CD4-positive, alpha-beta T cell treated with Interferon alpha-2 for 1 hour (primary cell): ENCODE measurements around the gene LIN28B.
"Not testable (repeated sequence)": the region's sequence is repeated elsewhere in the genome, so short reads cannot be mapped to it uniquely, and the experiment has no call there.

Experiments used
- DNase-seq, 2 donors: peaks; one replicate each; pipeline ENCODE4 v3.0.0-alpha.2; 2020 to 2022

The LIN28B gene

GRCh38 chr6:104957301-104958177 is 632 bp downstream of the LIN28B start:
- no peak for DNase-seq

- DNase-seq, result no peak
These were observed 1.5 kb downstream of the LIN28B start for GRCh38 chr6:104958178-104959025.

GRCh38 chr6:104959026-104959858 is 2.3 kb downstream of the LIN28B start:
- no peak for DNase-seq

GRCh38 chr6:104969108-104969507 is 12.2 kb downstream of the LIN28B start:
- DNase-seq, result no peak

GRCh38 chr6:104969785-104970581 is 13.1 kb downstream of the LIN28B start:
- no peak for DNase-seq

GRCh38 chr6:104973404-104973803 is 16.5 kb downstream of the LIN28B start:
- DNase-seq, result no peak

GRCh38 chr6:104983296-104983695 is 26.4 kb downstream of the LIN28B start:
- DNase-seq, result no peak

GRCh38 chr6:104983776-104984175 is 26.9 kb downstream of the LIN28B start:
- DNase-seq, result no peak

GRCh38 chr6:104984831-104985230 is 27.9 kb downstream of the LIN28B start:
- no peak for DNase-seq

GRCh38 chr6:104985875-104986274 is 29.0 kb downstream of the LIN28B start:
- DNase-seq, result not testable (repeated sequence)

GRCh38 chr6:104986625-104987024 is 29.7 kb downstream of the LIN28B start:
- DNase-seq, result no peak

- no peak for DNase-seq
These were observed 30.3 kb downstream of the LIN28B start for GRCh38 chr6:104987218-104987617.

GRCh38 chr6:104990085-104990484 is 33.2 kb downstream of the LIN28B start:
- no peak for DNase-seq

GRCh38 chr6:104991062-104991461 is 34.2 kb downstream of the LIN28B start:
- not testable (repeated sequence) for DNase-seq

- not testable (repeated sequence) for DNase-seq
These were observed 36.7 kb downstream of the LIN28B start for GRCh38 chr6:104993576-104993975.

GRCh38 chr6:104995989-104996617 is 39.2 kb downstream of the LIN28B start:
- DNase-seq, result no peak

- no peak for DNase-seq
These were observed 44.2 kb downstream of the LIN28B start for GRCh38 chr6:105001063-105001462.

- no peak for DNase-seq
These were observed 45.0 kb downstream of the LIN28B start for GRCh38 chr6:105001906-105002305.

- no peak for DNase-seq
These were observed 48.5 kb downstream of the LIN28B start for GRCh38 chr6:105005451-105005850.

GRCh38 chr6:105013459-105013858 is 56.6 kb downstream of the LIN28B start:
- not testable (repeated sequence) for DNase-seq

- no peak for DNase-seq
These were observed 57.5 kb downstream of the LIN28B start for GRCh38 chr6:105014448-105014847.

GRCh38 chr6:105014954-105015353 is 58.0 kb downstream of the LIN28B start:
- no peak for DNase-seq
